ENCODE data around the gene TM7SF3.

TM7SF3 gene

DNA sequence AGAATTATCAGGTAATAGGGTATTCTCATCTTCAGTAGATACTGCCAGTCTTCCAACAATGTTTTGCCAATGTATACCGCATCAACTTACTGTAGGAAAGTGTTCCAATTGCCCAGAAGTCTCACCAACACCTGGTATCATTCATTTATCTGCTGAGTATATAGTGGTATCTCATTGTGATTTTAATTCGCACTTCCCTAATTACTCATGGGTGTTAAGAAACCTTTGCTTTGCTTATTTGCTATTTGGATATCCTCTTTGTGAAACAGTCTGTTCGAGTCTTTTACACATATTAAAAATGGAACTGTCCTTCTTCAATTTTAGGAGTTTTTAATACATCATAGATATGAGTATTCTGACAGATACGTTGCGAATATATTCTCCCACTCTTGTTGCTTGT lies 6.1 kb downstream of the TM7SF3 start:
- H3K36me3 ChIP-seq: no peaks in the 10 kb centered on the region
- H3K4me1 ChIP-seq: peaks cover 0 to 74% (median 34%) of the 10 kb centered on the region in 4 donors

DNA sequence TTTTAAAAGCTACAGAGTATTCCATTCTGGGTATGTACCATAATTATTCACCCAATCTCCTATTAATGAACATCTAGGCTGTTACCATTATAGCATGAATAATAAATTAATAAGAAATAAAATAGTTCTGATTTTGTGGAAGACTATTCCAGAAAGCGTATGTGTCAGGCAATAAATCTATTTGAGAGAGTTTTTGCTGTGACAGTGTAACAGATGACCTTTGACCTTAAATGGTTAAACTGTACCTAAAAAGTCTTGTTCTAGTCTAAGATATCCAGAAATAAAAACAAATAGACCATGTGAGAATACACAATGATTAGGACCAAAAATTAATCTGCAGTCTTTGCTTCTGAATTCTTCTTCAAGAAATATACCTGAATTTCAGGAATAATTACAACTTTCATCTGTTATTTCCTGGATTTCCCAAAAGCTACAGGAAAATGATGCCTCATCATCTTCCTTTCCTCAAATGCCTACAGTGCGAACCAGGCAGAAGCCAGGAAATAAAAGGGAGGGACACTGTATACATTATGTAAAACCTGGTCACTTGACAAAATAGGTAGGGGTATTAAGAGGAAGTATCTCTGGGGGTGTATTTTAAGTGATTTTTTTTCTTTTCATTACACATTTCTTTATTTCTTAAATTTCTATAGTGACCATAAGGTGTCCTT lies 7.3 kb downstream of the TM7SF3 start:
- H3K4me1 ChIP-seq: peaks cover 0 to 62% (median 23%) of the 10 kb centered on the region in 4 donors
- H3K4me3 ChIP-seq: no peak overlapping the region
- DNase-seq: no peak
- H3K36me3 ChIP-seq: no peaks in the 10 kb centered on the region
- intact Hi-C loops (cut with DNase I; ENCODE audit: low total_unique reads): no loop called here
- H3K27me3 ChIP-seq: no peaks in the 10 kb centered on the region
- H3K9me3 ChIP-seq: no peaks in the 10 kb centered on the region
- TF ChIP-seq, protein P1, sequence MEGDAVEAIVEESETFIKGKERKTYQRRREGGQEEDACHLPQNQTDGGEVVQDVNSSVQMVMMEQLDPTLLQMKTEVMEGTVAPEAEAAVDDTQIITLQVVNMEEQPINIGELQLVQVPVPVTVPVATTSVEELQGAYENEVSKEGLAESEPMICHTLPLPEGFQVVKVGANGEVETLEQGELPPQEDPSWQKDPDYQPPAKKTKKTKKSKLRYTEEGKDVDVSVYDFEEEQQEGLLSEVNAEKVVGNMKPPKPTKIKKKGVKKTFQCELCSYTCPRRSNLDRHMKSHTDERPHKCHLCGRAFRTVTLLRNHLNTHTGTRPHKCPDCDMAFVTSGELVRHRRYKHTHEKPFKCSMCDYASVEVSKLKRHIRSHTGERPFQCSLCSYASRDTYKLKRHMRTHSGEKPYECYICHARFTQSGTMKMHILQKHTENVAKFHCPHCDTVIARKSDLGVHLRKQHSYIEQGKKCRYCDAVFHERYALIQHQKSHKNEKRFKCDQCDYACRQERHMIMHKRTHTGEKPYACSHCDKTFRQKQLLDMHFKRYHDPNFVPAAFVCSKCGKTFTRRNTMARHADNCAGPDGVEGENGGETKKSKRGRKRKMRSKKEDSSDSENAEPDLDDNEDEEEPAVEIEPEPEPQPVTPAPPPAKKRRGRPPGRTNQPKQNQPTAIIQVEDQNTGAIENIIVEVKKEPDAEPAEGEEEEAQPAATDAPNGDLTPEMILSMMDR (IDR thresholded peaks at IDR 0.05): no peak
- peak overlapping the region in 1 of 2 donors; percentile 28 for H3K27ac ChIP-seq

More for the DNA sequence above, 6.1 kb downstream of the TM7SF3 start:
- intact Hi-C loops (cut with DNase I; ENCODE audit: low total_unique reads): no loop called here
- TF ChIP-seq, protein P1 (IDR thresholded peaks at IDR 0.05): no peak
- Histone ChIP-seq H3K4me3 (no peak overlapping the region), H3K27me3 (no peaks in the 10 kb centered on the region), H3K9me3 (no peaks in the 10 kb centered on the region), H3K27ac (no peak overlapping the region)
- DNase-seq: no peak

DNA sequence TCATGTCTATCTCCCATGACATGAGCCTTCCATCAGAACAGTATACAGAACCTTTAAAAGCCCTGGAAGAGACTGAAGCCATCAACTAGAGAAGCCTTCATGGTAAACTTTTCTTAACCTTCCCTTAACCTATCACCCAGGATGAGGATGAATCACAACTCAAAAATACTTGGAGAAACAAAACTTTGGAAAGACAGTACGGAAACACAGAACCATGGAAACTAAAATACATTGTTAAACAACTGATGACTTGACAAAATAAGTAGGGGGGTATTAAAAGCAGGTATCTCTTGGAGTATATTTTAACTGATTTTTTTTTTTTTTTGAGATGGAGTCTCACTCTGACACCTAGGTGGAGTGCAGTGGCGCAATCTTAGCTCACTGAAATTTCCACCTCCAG lies 8.7 kb downstream of the TM7SF3 start:
- intact Hi-C loops (cut with DNase I; ENCODE audit: low total_unique reads): no loop called here
- DNase-seq: no peak
- Histone ChIP-seq H3K4me3 (no peak overlapping the region), H3K27ac (peak overlapping the region; percentile 28 to 49), H3K27me3 (no peaks in the 10 kb centered on the region), H3K9me3 (no peaks in the 10 kb centered on the region), H3K36me3 (no peaks in the 10 kb centered on the region), H3K4me1 (peaks cover 0 to 48% (median 16%) of the 10 kb centered on the region in 4 donors)
- TF ChIP-seq, protein P1 (IDR thresholded peaks at IDR 0.05): no peak

DNA sequence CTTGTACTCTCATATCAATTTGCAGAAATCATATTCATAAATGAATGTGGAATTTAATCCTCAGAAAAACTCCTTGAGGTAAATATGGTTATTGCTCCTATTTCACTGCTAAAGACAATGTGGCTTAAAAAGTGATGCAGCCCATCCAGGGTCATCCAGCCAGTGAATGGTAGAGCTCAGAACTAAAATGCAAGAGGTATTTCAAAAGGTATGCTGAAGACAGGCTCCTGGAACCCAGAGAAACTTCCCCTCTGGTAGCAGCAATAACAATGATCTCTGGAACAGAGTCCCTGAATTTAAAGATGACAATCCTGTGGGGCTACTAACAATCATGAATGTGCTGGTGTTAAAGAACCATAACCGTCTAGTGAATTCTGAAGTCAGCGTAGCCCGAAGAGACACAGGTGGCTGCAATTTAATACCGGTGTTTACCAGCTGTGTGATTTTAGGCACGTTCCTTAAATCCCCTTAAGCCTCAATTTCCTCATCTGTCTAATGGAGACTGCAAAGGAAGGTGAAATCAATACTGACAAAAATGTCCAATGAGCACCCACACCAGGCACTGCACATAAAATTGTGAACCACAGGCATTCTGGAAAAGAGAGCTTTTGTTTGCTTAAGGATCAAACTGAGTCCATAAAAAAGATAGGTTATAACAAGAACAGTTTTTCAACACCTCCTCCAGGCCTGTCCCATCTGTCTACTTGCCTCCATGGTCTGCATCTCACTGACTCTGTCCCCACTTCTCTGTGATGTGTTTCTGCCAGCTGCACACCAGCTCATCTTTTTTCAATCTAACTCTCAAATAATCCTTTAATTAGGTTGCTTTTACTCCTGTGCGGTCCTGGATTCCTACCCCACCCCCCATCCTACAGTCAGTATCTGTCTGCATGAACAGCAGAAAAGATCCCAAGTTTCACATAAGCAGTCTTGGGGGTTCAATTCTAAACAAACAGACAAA lies 10.5 kb downstream of the TM7SF3 start:
- no peaks in the 10 kb centered on the region for H3K27me3 ChIP-seq
- TF ChIP-seq, protein P1 (IDR thresholded peaks at IDR 0.05): no peak
- peaks cover 0 to 13% (median 3%) of the 10 kb centered on the region in 3 donors for H3K36me3 ChIP-seq
- no peaks in the 10 kb centered on the region for H3K9me3 ChIP-seq
- H3K27ac ChIP-seq: peak overlapping the region; percentile 49 to 52
- H3K4me3 ChIP-seq: no peak overlapping the region
- H3K4me1 ChIP-seq: peaks cover 0 to 36% (median 10%) of the 10 kb centered on the region in 4 donors
- no peak for DNase-seq
- intact Hi-C loops (cut with DNase I; ENCODE audit: low total_unique reads): no loop called here

DNA sequence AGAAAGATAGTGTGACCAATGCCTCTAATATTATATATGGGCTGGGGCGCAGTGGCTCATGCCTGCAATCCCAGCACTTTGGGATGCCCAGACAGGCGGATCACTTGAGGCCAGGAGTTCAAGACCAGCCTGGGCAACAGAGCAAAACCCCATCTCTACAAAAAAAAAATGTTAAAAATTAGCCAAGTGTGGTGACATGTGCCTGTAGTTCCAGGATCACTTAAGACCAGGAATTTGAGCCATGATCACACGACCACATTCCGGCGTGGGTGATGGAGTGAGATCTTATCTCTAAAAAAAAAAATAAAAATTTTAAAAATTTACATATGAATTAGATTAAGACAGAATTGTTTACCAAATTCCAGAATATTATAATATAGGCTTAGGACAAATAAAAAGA lies 12.0 kb downstream of the TM7SF3 start:
- no peak overlapping the region for H3K4me3 ChIP-seq
- intact Hi-C loops (cut with DNase I; ENCODE audit: low total_unique reads): no loop called here
- no peaks in the 10 kb centered on the region for H3K9me3 ChIP-seq
- peaks cover 0 to 28% (median 6%) of the 10 kb centered on the region in 3 donors for H3K36me3 ChIP-seq
- DNase-seq: no peak
- H3K27me3 ChIP-seq: no peaks in the 10 kb centered on the region
- TF ChIP-seq, protein P1 (IDR thresholded peaks at IDR 0.05): no peak
- peaks cover 0 to 36% (median 10%) of the 10 kb centered on the region in 4 donors for H3K4me1 ChIP-seq
- H3K27ac ChIP-seq: no peak overlapping the region
